H1 (cell line): ENCODE measurements around the gene LITAF. TPM values are rescaled to one million over a fixed set of nuclear protein-coding genes. Genes with fewer than 3 reads are reported as not detected.

ENCODE experiments used
- CTCF ChIA-PET: fragments of 300-600 bp; sonication (Branson Sonifier 250); formaldehyde crosslinking; loops from one replicate; lab custom pipeline; 2021; ENCODE audit not compliant: partially characterized antibody; lab: Charles Lee
- POLR2A ChIA-PET: fragments of 300-600 bp; sonication (Branson Sonifier 250); formaldehyde crosslinking; loops from one replicate; lab custom pipeline; 2021; ENCODE audit warnings: inconsistent platforms; ENCODE audit not compliant: partially characterized antibody; lab: Charles Lee
- DNase-seq, 2 experiments: peaks; one replicate each; pipeline versions ENCODE4 v3.0.0 to v3.0.0-alpha.2; 2010 to 2022; ENCODE audit warnings: low spot score in 2 of 2, low read depth in 1 of 2, mixed read lengths in 1 of 2
- FAIRE-seq: peaks from 2 replicates; lab custom pipeline; 2011; peaks lifted over from hg19 to GRCh38; lab: Jason Lieb, UNC
- H2AFZ ChIP-seq: 2 replicates; pipeline ENCODE4 v1.8.1; 2012; ENCODE audit warnings: low read length, inconsistent platforms
- H2AK5ac ChIP-seq: 2 replicates; pipeline ENCODE4 v1.6.1; 2013; ENCODE audit warnings: low read depth, low read length
- H2BK120ac ChIP-seq: replicated peaks from 2 replicates; pipeline ENCODE3; 2013; ENCODE audit warnings: low read depth, low read length, inconsistent platforms
- H2BK12ac ChIP-seq: 2 replicates; pipeline ENCODE4 v1.6.1; 2013; ENCODE audit warnings: low read depth, low read length
- H2BK15ac ChIP-seq: 2 replicates; pipeline ENCODE4 v1.6.1; 2013; ENCODE audit warnings: low read length
- H2BK20ac ChIP-seq: 2 replicates; pipeline ENCODE4 v1.6.1; 2013; ENCODE audit warnings: low read length
- H2BK5ac ChIP-seq: 2 replicates; pipeline ENCODE4 v1.6.1; 2013; ENCODE audit warnings: low read depth, low read length
- H3K14ac ChIP-seq: 2 replicates; pipeline ENCODE4 v1.6.1; 2013; ENCODE audit warnings: inconsistent platforms; ENCODE audit not compliant: insufficient read length
- H3K18ac ChIP-seq: 2 replicates; pipeline ENCODE4 v1.6.1; 2013; ENCODE audit warnings: low read length; ENCODE audit errors: extremely low read depth
- H3K23ac ChIP-seq: 2 replicates; pipeline ENCODE4 v1.6.1; 2013; ENCODE audit warnings: inconsistent platforms; ENCODE audit not compliant: insufficient read length
- H3K23me2 ChIP-seq: 2 replicates; pipeline ENCODE4 v1.6.1; 2013; ENCODE audit warnings: low read depth, low read length
- H3K27ac ChIP-seq: 2 replicates; pipeline ENCODE4 v1.6.1; 2011; ENCODE audit warnings: low read depth, low read length, inconsistent platforms
- H3K27me3 ChIP-seq, 4 experiments: replicated peaks in 1 of 4; 1 replicate in 1 of 4; 2 replicates in 3 of 4; pipeline versions ENCODE4 v1.6.1 to v1.8.1; 2011 to 2013; ENCODE audit warnings: low read length in 3 of 4, mild to moderate bottlenecking in 3 of 4, inconsistent platforms in 2 of 4, mixed read lengths in 2 of 4, moderate library complexity in 1 of 4; ENCODE audit not compliant: control insufficient read depth in 3 of 4, insufficient read depth in 3 of 4; ENCODE audit errors: extremely low read depth in 1 of 4
- H3K36me3 ChIP-seq, 4 experiments: 2 replicates each; pipeline versions ENCODE4 v1.6.1 to v1.8.1; 2011 to 2013; ENCODE audit warnings: mild to moderate bottlenecking in 4 of 4, low read length in 3 of 4, moderate library complexity in 2 of 4, control low read depth in 1 of 4, inconsistent platforms in 1 of 4; ENCODE audit not compliant: insufficient read depth in 4 of 4, control insufficient read depth in 2 of 4
- H3K4ac ChIP-seq: replicated peaks from 2 replicates; pipeline ENCODE3; 2013; ENCODE audit warnings: low read length, low read depth, mixed read lengths, inconsistent platforms; ENCODE audit not compliant: insufficient read length
- H3K4me1 ChIP-seq, 4 experiments: replicated peaks in 1 of 4; 1 replicate in 1 of 4; 2 replicates in 3 of 4; pipeline versions ENCODE4 v1.6.1 to v1.8.1; 2011 to 2013; ENCODE audit warnings: low read length in 3 of 4, inconsistent platforms in 2 of 4, mixed read lengths in 1 of 4; ENCODE audit not compliant: insufficient read depth in 4 of 4, control insufficient read depth in 3 of 4
- H3K4me2 ChIP-seq, 2 experiments: 2 replicates each; pipeline versions ENCODE4 v1.6.1 to v1.8.1; 2011 to 2013; ENCODE audit warnings: low read depth in 2 of 2, low read length in 2 of 2, control low read depth in 1 of 2, inconsistent platforms in 1 of 2, mild to moderate bottlenecking in 1 of 2; ENCODE audit not compliant: insufficient read depth in 1 of 2
- H3K4me3 ChIP-seq, 4 experiments: fragments of 200-600, 300-600 bp in 1 of 4; sonication (generic), shearing (Covaris generic), sonication (Bioruptor Twin) in 1 of 4; 2 replicates each; pipeline versions ENCODE4 v1.5.1 to v1.8.1; 2011 to 2016; ENCODE audit warnings: low read length in 4 of 4, low read depth in 3 of 4, control low read depth in 2 of 4, inconsistent platforms in 2 of 4, mild to moderate bottlenecking in 2 of 4, mixed read lengths in 1 of 4, moderate library complexity in 1 of 4; ENCODE audit not compliant: insufficient read depth in 2 of 4; ENCODE audit errors: extremely low read depth in 1 of 4
- H3K56ac ChIP-seq: replicated peaks from 2 replicates; pipeline ENCODE3; 2013; ENCODE audit warnings: low read depth, mild to moderate bottlenecking, mixed read lengths, low read length, inconsistent platforms; ENCODE audit not compliant: insufficient read length
- H3K79me1 ChIP-seq: 2 replicates; pipeline ENCODE4 v1.6.1; 2013; ENCODE audit warnings: low read depth, low read length, control low read depth
- H3K79me2 ChIP-seq, 2 experiments: 2 replicates each; pipeline versions ENCODE4 v1.6.1 to v1.8.1; 2012 to 2013; ENCODE audit warnings: low read length in 2 of 2, mild to moderate bottlenecking in 2 of 2, inconsistent platforms in 1 of 2; ENCODE audit not compliant: insufficient read depth in 2 of 2, control insufficient read depth in 1 of 2
- H3K9ac ChIP-seq, 4 experiments: replicated peaks in 1 of 4; 1 replicate in 1 of 4; 2 replicates in 3 of 4; pipeline versions ENCODE4 v1.6.1 to v1.8.1; 2011 to 2013; ENCODE audit warnings: low read depth in 3 of 4, low read length in 3 of 4, control low read depth in 2 of 4, mild to moderate bottlenecking in 2 of 4, moderate library complexity in 2 of 4, inconsistent platforms in 1 of 4; ENCODE audit errors: extremely low read depth in 1 of 4
- H3K9me3 ChIP-seq, 2 experiments: 2 replicates each; pipeline versions ENCODE4 v1.6.1 to v1.8.1; 2012 to 2013; ENCODE audit warnings: mild to moderate bottlenecking in 2 of 2, moderate library complexity in 2 of 2, control low read depth in 1 of 2, inconsistent platforms in 1 of 2, low read depth in 1 of 2, low read length in 1 of 2, mixed read lengths in 1 of 2; ENCODE audit not compliant: insufficient read depth in 2 of 2
- H4K20me1 ChIP-seq, 2 experiments: replicated peaks in 1 of 2; 2 replicates each; pipeline versions ENCODE3 to v1.8.1; 2011 to 2013; ENCODE audit warnings: inconsistent platforms in 2 of 2, low read length in 2 of 2, mild to moderate bottlenecking in 1 of 2; ENCODE audit not compliant: insufficient read depth in 2 of 2, control insufficient read depth in 1 of 2
- H4K5ac ChIP-seq: 2 replicates; pipeline ENCODE4 v1.6.1; 2013; ENCODE audit warnings: low read length, low read depth, mixed read lengths, inconsistent platforms; ENCODE audit not compliant: insufficient read length
- H4K8ac ChIP-seq: 2 replicates; pipeline ENCODE4 v1.8.0; 2013; ENCODE audit warnings: mild to moderate bottlenecking, moderate library complexity, low read length, inconsistent platforms; ENCODE audit not compliant: insufficient read depth; ENCODE audit errors: extremely low read depth
- H4K91ac ChIP-seq: replicated peaks from 2 replicates; pipeline ENCODE3; 2013; ENCODE audit warnings: low read length, mixed read lengths, inconsistent platforms; ENCODE audit not compliant: insufficient read length
- CBX5 ChIP-seq: fragments of 300-800, 300-1000 bp; sonication (generic); IDR thresholded peaks from 2 replicates; pipeline ENCODE4 v1.7.1; 2016; ENCODE audit warnings: antibody characterized with exemption, low read length, low read depth
- RFX5 ChIP-seq: IDR thresholded peaks from 2 replicates; pipeline ENCODE4 v1.6.1; 2011; ENCODE audit warnings: low read depth, low read length, improper control_type of control experiment, borderline replicate concordance
- TAF7 ChIP-seq: optimal IDR thresholded peaks from 2 replicates; pipeline ENCODE3; 2011; ENCODE audit warnings: low read depth, mild to moderate bottlenecking, inconsistent platforms, low read length, moderate library complexity, borderline replicate concordance
- WGBS, 2 experiments: shearing (Covaris generic) in 1 of 2; methylation state at CpG; one replicate each; pipeline versions ENCODE4 v1.1.6 to v1.1.7; 2013 to 2015; ENCODE audit warnings: low lambda C conversion rate in 2 of 2, mixed read lengths in 2 of 2, inconsistent platforms in 1 of 2, low coverage in 1 of 2, missing lambda C conversion rate in 1 of 2; ENCODE audit not compliant: insufficient replicate concordance in 2 of 2, insufficient coverage in 1 of 2, insufficient read length in 1 of 2; ENCODE audit errors: extremely low coverage in 1 of 2, missing lambda C conversion rate in 1 of 2; 5-methylcytosine and 5-hydroxymethylcytosine counted together
- polyA plus RNA-seq, 7 experiments: library from polyadenylated mRNA; depleted of rRNA in 3 of 7; stranded (reverse) in 5 of 7; unstranded in 2 of 7; fragments of >200 nt in 5 of 7; fragments of 200-250 nt in 2 of 7; gene quantifications; 1 replicate in 5 of 7; 2 replicates in 1 of 7; 4 replicates in 1 of 7; pipeline versions ENCODE4 v1.2.1 to v1.2.3, GENCODE V29; 2011 to 2013; ENCODE audit warnings: missing spikeins in 2 of 7, mixed read lengths in 2 of 7
- total RNA-seq: library from RNA; stranded (reverse); fragmentation: NEBNext Ultra II Directional; extraction: Animal tissue kit (Norgen Biotek cat#: 25700); gene quantifications from 2 replicates; pipeline ENCODE4 v1.2.1, GENCODE V29; 2021

The LITAF gene
- total and polyA plus RNA-seq, 2 of the 8 experiments (the other 6 are each of a cell fraction or from before 2014, with no cell fraction given), result 165 to 205 TPM

DNA sequence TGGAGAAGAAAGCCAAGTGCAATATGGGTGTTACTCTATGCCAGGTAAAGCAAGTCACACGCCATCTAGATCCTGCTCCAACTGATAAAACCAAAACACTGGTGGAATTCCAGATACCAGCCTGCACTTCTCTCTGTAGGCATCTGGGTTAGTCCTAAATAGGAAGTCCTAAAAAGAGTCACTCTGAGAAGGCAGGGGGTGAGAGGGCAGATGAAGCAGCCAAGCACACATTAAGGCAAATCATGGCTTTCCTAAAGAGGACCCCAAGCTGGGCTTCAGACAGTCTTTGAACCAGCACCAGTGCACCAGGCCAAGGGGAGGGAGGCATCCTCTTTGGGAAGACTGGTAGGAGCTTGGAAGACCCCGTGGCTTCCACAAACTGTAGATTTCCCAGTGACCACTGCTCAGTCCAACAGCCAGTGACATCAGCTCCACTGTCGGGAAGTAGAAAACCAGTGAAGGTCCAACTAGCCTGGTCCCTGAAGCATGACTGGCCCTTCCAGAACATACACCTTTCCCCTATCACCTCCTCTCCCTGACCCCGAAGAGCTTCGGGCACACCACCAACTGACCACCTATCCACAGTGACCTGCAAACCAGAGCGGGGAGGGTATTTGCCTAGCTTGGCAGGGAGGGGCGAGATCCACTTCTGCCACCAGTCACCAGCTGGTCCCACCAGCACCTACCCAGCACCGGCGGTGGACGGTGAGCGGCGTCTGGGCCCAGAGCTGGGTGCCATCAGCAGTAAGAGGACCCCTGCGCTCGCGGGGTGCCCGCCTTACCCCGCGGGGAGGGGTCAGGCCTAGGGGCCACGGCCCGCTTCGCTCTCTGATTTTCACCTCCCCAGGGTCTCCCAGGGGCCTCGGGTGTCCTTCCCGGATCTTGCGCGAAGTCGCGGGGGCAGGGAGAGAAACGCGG, 1.0 kb downstream of the LITAF start:
- H3K9me3 ChIP-seq, result no peaks in the 10 kb centered on the region; a peak in 1 of 4 replicates
- H2BK5ac ChIP-seq, result peak overlapping the region; percentile 8; the same call in 1 of the 2 replicates
- H2AFZ ChIP-seq, result no peak overlapping the region
- H2BK12ac ChIP-seq, result peak overlapping the region; percentile 78
- ChIA-PET POLR2A (interaction anchor here (1.5 to 3.4 kb wide), 4 partner anchors 11 to 82 kb away, joined by 3 to 24 read pairs (median 4); partner anchors contain the start of gene SNN), CTCF (interaction anchor here (0.9 to 2.8 kb wide), 4 partner anchors 9 to 54 kb away, joined by 3 to 15 read pairs (median 4); no protein-coding TSS in a partner anchor)
- H3K23me2 ChIP-seq, result peaks cover 7% of the 10 kb centered on the region
- H3K56ac ChIP-seq, result no peak overlapping the region
- H2BK15ac ChIP-seq, result peak overlapping the region; percentile 83
- peak overlapping the region; percentile 93 for H3K18ac ChIP-seq
- H3K79me1 ChIP-seq, result peaks cover 12% of the 10 kb centered on the region
- H3K4ac ChIP-seq, result peak overlapping the region; percentile 0
- peaks cover 12 to 40% (median 30%) of the 10 kb centered on the region in 4 experiments for H3K4me1 ChIP-seq
- peaks cover 0 to 6% of the 10 kb centered on the region in 2 experiments for H4K20me1 ChIP-seq
- H3K4me3 ChIP-seq, result peak overlapping the region; percentile 49 to 87 (median 63)
- peak overlapping the region; percentile 90; the same call in 1 of the 2 replicates for H4K8ac ChIP-seq
- H2AK5ac ChIP-seq, result peak overlapping the region; percentile 68; the same call in 1 of the 2 replicates
- no peak overlapping the region for H3K27ac ChIP-seq
- TF ChIP-seq CBX5 (no peak), RFX5 (no peak), TAF7 (no peak)
- no peak overlapping the region for H3K23ac ChIP-seq
- H3K4me2 ChIP-seq, result peak overlapping the region; percentile 82 to 86
- 37% methylated on average over 23 of the region's 29 CpGs; no CpG with 5 or more reads in 1 of the 2 experiments for whole genome bisulfite sequencing, 2 experiments
- H3K36me3 ChIP-seq, result no peaks in the 10 kb centered on the region
- H3K27me3 ChIP-seq, result peaks cover 4 to 21% (median 13%) of the 10 kb centered on the region in 4 experiments
- DNase-seq (no peak), FAIRE-seq (no peak)
- no peak overlapping the region for H2BK120ac ChIP-seq
- H3K9ac ChIP-seq, result peak overlapping the region in 1 of 4 experiments; percentile 23; a peak in 2 of 7 replicates
- peak overlapping the region; percentile 46 for H4K91ac ChIP-seq
- H4K5ac ChIP-seq, result no peak overlapping the region
- no peak overlapping the region for H3K14ac ChIP-seq
- peak overlapping the region; percentile 87 for H2BK20ac ChIP-seq
- H3K79me2 ChIP-seq, result peaks cover 5 to 48% of the 10 kb centered on the region in 2 experiments
